Measurements from ENCODE around the gene HS3ST1.

HS3ST1 gene

DNA sequence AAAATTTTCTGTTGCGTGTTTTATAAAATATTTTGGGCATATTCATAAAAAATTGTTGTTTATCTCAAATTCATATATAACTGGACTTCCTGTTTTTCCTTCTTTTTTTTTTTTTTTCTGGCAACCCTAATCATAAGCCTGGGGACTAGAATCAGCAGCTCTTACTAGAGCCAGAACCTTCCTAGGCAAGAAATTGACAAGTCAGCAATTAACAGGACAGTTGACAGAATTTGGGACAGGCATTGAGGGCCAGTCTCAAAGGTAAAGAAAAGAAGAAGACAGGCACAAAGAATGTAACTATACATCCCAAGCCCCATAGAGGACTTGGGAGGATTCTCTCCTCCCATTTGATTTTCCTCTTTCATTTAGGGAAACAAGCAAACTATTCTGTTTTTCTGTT, 35.0 kb upstream of the HS3ST1 start:
- H3K4me1 ChIP-seq (ENCODE audit: control insufficient read depth, low read length), result no peaks in the 10 kb centered on the region
- no peaks in the 10 kb centered on the region for H3K9me2 ChIP-seq (replicated peaks; ENCODE audit: control insufficient read depth, low read length)
- no peaks in the 10 kb centered on the region for H4K20me1 ChIP-seq (ENCODE audit: control insufficient read depth, insufficient read depth, low read depth, low read length)
- no peaks in the 10 kb centered on the region for H3K9me3 ChIP-seq (ENCODE audit: control insufficient read depth, insufficient read depth, low read length)
- H3K4me3 ChIP-seq (ENCODE audit: low read length), result no peak overlapping the region
- no peak overlapping the region for H3K4me2 ChIP-seq (ENCODE audit: low read length)
- TF ChIP-seq EZH2phosphoT487 (IDR thresholded peaks at IDR 0.05; ENCODE audit: borderline replicate concordance, low read length), result no peak
- TF ChIP-seq, protein P1, sequence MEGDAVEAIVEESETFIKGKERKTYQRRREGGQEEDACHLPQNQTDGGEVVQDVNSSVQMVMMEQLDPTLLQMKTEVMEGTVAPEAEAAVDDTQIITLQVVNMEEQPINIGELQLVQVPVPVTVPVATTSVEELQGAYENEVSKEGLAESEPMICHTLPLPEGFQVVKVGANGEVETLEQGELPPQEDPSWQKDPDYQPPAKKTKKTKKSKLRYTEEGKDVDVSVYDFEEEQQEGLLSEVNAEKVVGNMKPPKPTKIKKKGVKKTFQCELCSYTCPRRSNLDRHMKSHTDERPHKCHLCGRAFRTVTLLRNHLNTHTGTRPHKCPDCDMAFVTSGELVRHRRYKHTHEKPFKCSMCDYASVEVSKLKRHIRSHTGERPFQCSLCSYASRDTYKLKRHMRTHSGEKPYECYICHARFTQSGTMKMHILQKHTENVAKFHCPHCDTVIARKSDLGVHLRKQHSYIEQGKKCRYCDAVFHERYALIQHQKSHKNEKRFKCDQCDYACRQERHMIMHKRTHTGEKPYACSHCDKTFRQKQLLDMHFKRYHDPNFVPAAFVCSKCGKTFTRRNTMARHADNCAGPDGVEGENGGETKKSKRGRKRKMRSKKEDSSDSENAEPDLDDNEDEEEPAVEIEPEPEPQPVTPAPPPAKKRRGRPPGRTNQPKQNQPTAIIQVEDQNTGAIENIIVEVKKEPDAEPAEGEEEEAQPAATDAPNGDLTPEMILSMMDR (IDR thresholded peaks at IDR 0.05; ENCODE audit: low read depth, low read length, poor library complexity, severe bottlenecking), result no peak
- H3K27me3 ChIP-seq (ENCODE audit: control insufficient read depth, low read length), result no peaks in the 10 kb centered on the region
- no peaks in the 10 kb centered on the region for H3K36me3 ChIP-seq (ENCODE audit: control insufficient read depth, low read length)
- no peaks in the 10 kb centered on the region for H3K79me2 ChIP-seq (ENCODE audit: control insufficient read depth, low read length)
- no peak overlapping the region for H3K27ac ChIP-seq (ENCODE audit: low read depth, low read length)
- H3F3A ChIP-seq (ENCODE audit: control insufficient read depth, insufficient read depth), result no peaks in the 10 kb centered on the region

GRCh38 chr4:11456401-11456800, 27.7 kb upstream of the HS3ST1 start:
- Histone ChIP-seq H3K4me3 (ENCODE audit: low read length) (no peak overlapping the region), H3K79me2 (ENCODE audit: control insufficient read depth, low read length) (no peaks in the 10 kb centered on the region)
- TF ChIP-seq, protein P1 (IDR thresholded peaks at IDR 0.05; ENCODE audit: low read depth, low read length, poor library complexity, severe bottlenecking), result no peak
- no peak for TF ChIP-seq EZH2phosphoT487 (IDR thresholded peaks at IDR 0.05; ENCODE audit: borderline replicate concordance, low read length)

DNA sequence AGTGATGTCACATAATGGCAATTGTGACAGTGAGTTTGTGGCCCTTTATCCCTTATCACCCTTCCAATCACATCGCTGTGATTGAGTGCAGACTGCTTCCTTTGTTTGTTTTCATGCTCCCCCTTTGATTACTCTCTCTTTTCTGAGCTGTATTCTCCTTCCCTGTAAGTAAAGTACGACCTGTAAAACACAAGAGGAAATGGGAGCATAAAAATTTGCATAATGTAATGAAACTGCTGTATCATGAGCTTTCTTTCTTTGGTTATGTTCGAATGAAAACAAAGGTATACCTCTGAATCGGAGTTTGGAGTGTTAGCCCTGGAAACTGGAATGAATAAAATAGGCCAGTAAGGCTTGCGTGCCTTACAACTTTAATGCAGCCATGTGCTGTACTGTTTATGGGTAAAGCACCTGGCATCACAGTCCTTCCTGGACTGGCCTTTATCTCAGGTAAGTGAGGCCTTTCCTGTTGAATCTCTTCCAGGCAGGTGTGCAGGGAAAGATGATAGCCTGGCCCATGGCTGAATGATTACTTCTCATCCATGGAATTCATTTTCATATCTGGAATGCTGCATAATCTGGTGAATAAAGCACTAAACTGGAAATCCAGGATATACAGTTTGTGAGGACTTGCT, 26.6 kb upstream of the HS3ST1 start:
- TF ChIP-seq, protein P1 (IDR thresholded peaks at IDR 0.05; ENCODE audit: low read depth, low read length, poor library complexity, severe bottlenecking), result no peak
- no peak for TF ChIP-seq EZH2phosphoT487 (IDR thresholded peaks at IDR 0.05; ENCODE audit: borderline replicate concordance, low read length)
- Histone ChIP-seq H3F3A (ENCODE audit: control insufficient read depth, insufficient read depth) (no peaks in the 10 kb centered on the region), H3K4me1 (ENCODE audit: control insufficient read depth, low read length) (no peaks in the 10 kb centered on the region; the same call in 1 of the 2 replicates), H4K20me1 (ENCODE audit: control insufficient read depth, insufficient read depth, low read depth, low read length) (no peaks in the 10 kb centered on the region), H3K27ac (ENCODE audit: low read depth, low read length) (no peak overlapping the region), H3K4me2 (ENCODE audit: low read length) (no peak overlapping the region), H3K9me2 (replicated peaks; ENCODE audit: control insufficient read depth, low read length) (no peaks in the 10 kb centered on the region), H3K4me3 (ENCODE audit: low read length) (no peak overlapping the region), H3K27me3 (ENCODE audit: control insufficient read depth, low read length) (no peaks in the 10 kb centered on the region), H3K79me2 (ENCODE audit: control insufficient read depth, low read length) (no peaks in the 10 kb centered on the region), H3K9me3 (ENCODE audit: control insufficient read depth, insufficient read depth, low read length) (no peaks in the 10 kb centered on the region), H3K36me3 (ENCODE audit: control insufficient read depth, low read length) (no peaks in the 10 kb centered on the region)

More at GRCh38 chr4:11456401-11456800, 27.7 kb upstream of the HS3ST1 start:
- no peaks in the 10 kb centered on the region for H3F3A ChIP-seq (ENCODE audit: control insufficient read depth, insufficient read depth)
- no peaks in the 10 kb centered on the region for H4K20me1 ChIP-seq (ENCODE audit: control insufficient read depth, insufficient read depth, low read depth, low read length)
- H3K4me2 ChIP-seq (ENCODE audit: low read length), result no peak overlapping the region
- H3K4me1 ChIP-seq (ENCODE audit: control insufficient read depth, low read length), result no peaks in the 10 kb centered on the region; the same call in 1 of the 2 replicates
- H3K27ac ChIP-seq (ENCODE audit: low read depth, low read length), result no peak overlapping the region
- no peaks in the 10 kb centered on the region for H3K36me3 ChIP-seq (ENCODE audit: control insufficient read depth, low read length)
- H3K9me3 ChIP-seq (ENCODE audit: control insufficient read depth, insufficient read depth, low read length), result no peaks in the 10 kb centered on the region
- H3K9me2 ChIP-seq (replicated peaks; ENCODE audit: control insufficient read depth, low read length), result no peaks in the 10 kb centered on the region
- no peaks in the 10 kb centered on the region for H3K27me3 ChIP-seq (ENCODE audit: control insufficient read depth, low read length)

Measured in DOHH2 (cell line).